A673 (cell line): Measurements from ENCODE around the gene NBEAL1. TPM values are rescaled to one million over a fixed set of nuclear protein-coding genes. Genes with fewer than 3 reads are reported as not detected.

Source experiments
- BruUV-seq: library from RNA; stranded (reverse); fragments of 400-500 nt; replicated peaks from 2 replicates; lab custom pipeline; 2021; lab: Mats Ljungman, UMichigan
- CTCF ChIA-PET: fragments of 300-600 bp; sonication (Branson Sonifier 250); formaldehyde crosslinking; loops from one replicate; lab custom pipeline; 2022; ENCODE audit warnings: antibody characterized with exemption; lab: Charles Lee
- POLR2A ChIA-PET: fragments of 300-600 bp; sonication (Branson Sonifier 250); formaldehyde crosslinking; loops from one replicate; lab custom pipeline; 2022; ENCODE audit warnings: antibody characterized with exemption; ENCODE audit not compliant: low non-redundant PET; lab: Charles Lee
- DNase-seq: peaks from one replicate; pipeline ENCODE4 v3.0.0-alpha.2; 2015; ENCODE audit warnings: low spot score
- H3K27ac ChIP-seq: fragments of 200-600 bp; sonication (generic); 2 replicates; pipeline ENCODE4 v1.5.1; 2016; ENCODE audit warnings: mixed run types, low read depth, mild to moderate bottlenecking, mixed read lengths, antibody characterized with exemption, low read length; ENCODE audit not compliant: poor library complexity, severe bottlenecking
- H3K27me3 ChIP-seq: fragments of 200-600 bp; sonication (generic); replicated peaks from 2 replicates; pipeline ENCODE4 v1.6.1; 2017; ENCODE audit warnings: mixed run types, low read depth, mild to moderate bottlenecking, mixed read lengths, antibody characterized with exemption, low read length; ENCODE audit not compliant: insufficient read depth, poor library complexity
- H3K36me3 ChIP-seq: fragments of 200-600 bp; sonication (generic); 2 replicates; pipeline ENCODE4 v1.6.1; 2016; ENCODE audit warnings: mixed run types, mild to moderate bottlenecking, mixed read lengths, antibody characterized with exemption, low read length; ENCODE audit not compliant: insufficient read depth, poor library complexity, severe bottlenecking
- H3K4me1 ChIP-seq: fragments of 200-600 bp; sonication (generic); 2 replicates; pipeline ENCODE4 v1.6.1; 2017; ENCODE audit warnings: mixed run types, mild to moderate bottlenecking, mixed read lengths, antibody characterized with exemption, low read length; ENCODE audit not compliant: insufficient read depth, poor library complexity, severe bottlenecking
- H3K4me3 ChIP-seq: fragments of 200-600 bp; sonication (generic); 2 replicates; pipeline ENCODE4 v1.5.1; 2016; ENCODE audit warnings: low read depth, mixed run types, mild to moderate bottlenecking, mixed read lengths, low read length; ENCODE audit not compliant: poor library complexity, severe bottlenecking
- H3K9me3 ChIP-seq: fragments of 200-600 bp; sonication (generic); 2 replicates; pipeline ENCODE4 v1.6.1; 2016; ENCODE audit warnings: mixed run types, low read depth, mild to moderate bottlenecking, mixed read lengths, antibody characterized with exemption, low read length; ENCODE audit not compliant: poor library complexity, severe bottlenecking
- EZH2 ChIP-seq: fragments of 200-600 bp; sonication (generic); IDR thresholded peaks from 2 replicates; pipeline ENCODE4 v1.6.1; 2017; ENCODE audit warnings: borderline replicate concordance, low read depth, mild to moderate bottlenecking, mixed read lengths, antibody characterized with exemption, low read length; ENCODE audit not compliant: poor library complexity, severe bottlenecking
- intact Hi-C: fragments of 100-400 bp; cut with micrococcal nuclease; formaldehyde crosslinking; loops from one replicate; pipeline ENCODE4 v1.10.0; 2022; ENCODE audit not compliant: unreplicated experiment
- total RNA-seq: library from RNA; stranded (reverse); gene quantifications from 2 replicates; pipeline ENCODE4 v1.2.3, GENCODE V29; 2021
- TF ChIP-seq, protein P1 (sequence below): fragments of 300-800, 200-600 bp; sonication (generic); conservative IDR thresholded peaks from 2 replicates; pipeline ENCODE4 v1.5.1; 2017; ENCODE audit warnings: low read depth, mild to moderate bottlenecking, antibody characterized with exemption, low read length, moderate library complexity, mixed read lengths

The NBEAL1 gene
- total RNA-seq, 1 experiment from 2014 or later = 15.8 TPM

GRCh38 chr2:203033395-203033794 lies 18.7 kb downstream of the NBEAL1 start:
- BruUV-seq = no TSS peak
- no peaks in the 10 kb centered on the region for H3K27me3 ChIP-seq
- TF ChIP-seq EZH2 = no peak
- TF ChIP-seq, protein P1, sequence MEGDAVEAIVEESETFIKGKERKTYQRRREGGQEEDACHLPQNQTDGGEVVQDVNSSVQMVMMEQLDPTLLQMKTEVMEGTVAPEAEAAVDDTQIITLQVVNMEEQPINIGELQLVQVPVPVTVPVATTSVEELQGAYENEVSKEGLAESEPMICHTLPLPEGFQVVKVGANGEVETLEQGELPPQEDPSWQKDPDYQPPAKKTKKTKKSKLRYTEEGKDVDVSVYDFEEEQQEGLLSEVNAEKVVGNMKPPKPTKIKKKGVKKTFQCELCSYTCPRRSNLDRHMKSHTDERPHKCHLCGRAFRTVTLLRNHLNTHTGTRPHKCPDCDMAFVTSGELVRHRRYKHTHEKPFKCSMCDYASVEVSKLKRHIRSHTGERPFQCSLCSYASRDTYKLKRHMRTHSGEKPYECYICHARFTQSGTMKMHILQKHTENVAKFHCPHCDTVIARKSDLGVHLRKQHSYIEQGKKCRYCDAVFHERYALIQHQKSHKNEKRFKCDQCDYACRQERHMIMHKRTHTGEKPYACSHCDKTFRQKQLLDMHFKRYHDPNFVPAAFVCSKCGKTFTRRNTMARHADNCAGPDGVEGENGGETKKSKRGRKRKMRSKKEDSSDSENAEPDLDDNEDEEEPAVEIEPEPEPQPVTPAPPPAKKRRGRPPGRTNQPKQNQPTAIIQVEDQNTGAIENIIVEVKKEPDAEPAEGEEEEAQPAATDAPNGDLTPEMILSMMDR = no peak
- POLR2A ChIA-PET = no interaction called here
- intact Hi-C loops = no loop called here
- CTCF ChIA-PET = no interaction called here
- H3K9me3 ChIP-seq = no peaks in the 10 kb centered on the region
- no peak overlapping the region for H3K27ac ChIP-seq
- no peaks in the 10 kb centered on the region for H3K36me3 ChIP-seq
- no peak for DNase-seq
- H3K4me3 ChIP-seq = no peak overlapping the region
- peaks cover 21% of the 10 kb centered on the region for H3K4me1 ChIP-seq

- BruUV-seq = no TSS peak
- Histone ChIP-seq H3K27me3 (no peaks in the 10 kb centered on the region), H3K9me3 (no peaks in the 10 kb centered on the region), H3K4me1 (peaks cover 21% of the 10 kb centered on the region), H3K4me3 (no peak overlapping the region), H3K27ac (no peak overlapping the region), H3K36me3 (no peaks in the 10 kb centered on the region)
- intact Hi-C loops = no loop called here
- ChIA-PET POLR2A (no interaction called here), CTCF (no interaction called here)
- TF ChIP-seq, protein P1 = no peak
- no peak for TF ChIP-seq EZH2
- DNase-seq = no peak
These were observed 21.3 kb downstream of the NBEAL1 start for GRCh38 chr2:203035879-203036470.

GRCh38 chr2:203037026-203037425 lies 22.4 kb downstream of the NBEAL1 start:
- BruUV-seq = no TSS peak
- Histone ChIP-seq H3K4me3 (no peak overlapping the region), H3K27me3 (no peaks in the 10 kb centered on the region), H3K27ac (no peak overlapping the region), H3K9me3 (no peaks in the 10 kb centered on the region), H3K36me3 (no peaks in the 10 kb centered on the region), H3K4me1 (peaks cover 21% of the 10 kb centered on the region)
- TF ChIP-seq, protein P1 = no peak
- TF ChIP-seq EZH2 = no peak
- intact Hi-C loops = no loop called here
- no peak for DNase-seq
- ChIA-PET CTCF (no interaction called here), POLR2A (no interaction called here)
